NAMALWA (cell line): ENCODE results near the gene FANCL.
A peak's percentile ranks its signal among the peaks of the same experiment; 100 is the strongest.
"Not testable (repeated sequence)": the region's sequence is repeated elsewhere in the genome, so short reads cannot be mapped to it uniquely, and the experiment has no call there.

Experiments used
- DNase-seq: peaks from one replicate; pipeline ENCODE4 v3.0.0-alpha.2; 2015; ENCODE audit warnings: low spot score

The FANCL gene

GRCh38 chr2:58140508-58141072, 100.5 kb downstream of the FANCL start:
- no peak for DNase-seq

GRCh38 chr2:58138396-58139030, 102.6 kb downstream of the FANCL start:
- no peak for DNase-seq

- no peak for DNase-seq
Observed at GRCh38 chr2:58137856-58138255, 103.3 kb downstream of the FANCL start.

- no peak for DNase-seq
Observed at GRCh38 chr2:58137221-58137620, 103.9 kb downstream of the FANCL start.

GRCh38 chr2:58135861-58136260, 105.3 kb downstream of the FANCL start:
- DNase-seq, result no peak

DNA sequence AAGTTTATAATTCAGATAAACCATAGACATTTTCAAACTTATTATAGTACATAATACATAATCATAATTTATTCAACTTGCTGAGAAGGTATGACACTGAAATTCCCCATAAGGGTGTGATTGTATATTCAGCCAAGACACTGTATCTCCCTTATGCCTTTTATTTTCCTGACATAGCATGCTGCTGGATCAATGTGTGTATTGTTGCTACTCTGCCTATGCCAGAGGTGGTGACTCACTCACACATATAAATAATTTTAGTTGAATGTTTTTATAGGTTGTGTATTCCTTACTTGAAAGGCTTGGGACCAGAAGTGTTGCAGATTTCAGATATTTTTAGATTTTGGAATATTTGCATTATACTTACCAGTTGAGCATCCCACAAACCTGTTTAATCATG, 107.7 kb downstream of the FANCL start:
- DNase-seq, result no peak

GRCh38 chr2:58131191-58132011, 109.7 kb downstream of the FANCL start:
- peak; percentile 12 for DNase-seq

DNA sequence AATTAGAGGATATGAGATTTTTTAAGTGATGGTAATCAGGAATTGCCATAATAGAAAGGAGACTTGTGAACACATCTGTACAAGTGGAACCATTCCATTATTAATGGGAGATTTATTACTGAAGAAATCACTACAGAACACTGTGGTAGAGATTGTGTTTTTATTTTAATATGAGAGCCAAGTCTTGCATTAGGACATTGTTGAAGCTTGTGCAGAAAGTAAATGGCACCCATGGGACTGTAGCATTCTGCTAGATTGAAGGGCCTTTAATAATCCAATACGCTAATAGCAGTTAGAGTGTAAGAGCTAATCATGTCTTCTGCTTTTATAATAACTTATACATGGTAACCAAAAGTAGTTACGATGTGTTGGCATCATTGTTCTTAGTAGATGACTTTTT, 110.9 kb downstream of the FANCL start:
- no peak for DNase-seq

- DNase-seq, result no peak
Observed at GRCh38 chr2:58127111-58127510, 114.0 kb downstream of the FANCL start.

- DNase-seq, result no peak
Observed at GRCh38 chr2:58122540-58122939, 118.6 kb downstream of the FANCL start.

DNA sequence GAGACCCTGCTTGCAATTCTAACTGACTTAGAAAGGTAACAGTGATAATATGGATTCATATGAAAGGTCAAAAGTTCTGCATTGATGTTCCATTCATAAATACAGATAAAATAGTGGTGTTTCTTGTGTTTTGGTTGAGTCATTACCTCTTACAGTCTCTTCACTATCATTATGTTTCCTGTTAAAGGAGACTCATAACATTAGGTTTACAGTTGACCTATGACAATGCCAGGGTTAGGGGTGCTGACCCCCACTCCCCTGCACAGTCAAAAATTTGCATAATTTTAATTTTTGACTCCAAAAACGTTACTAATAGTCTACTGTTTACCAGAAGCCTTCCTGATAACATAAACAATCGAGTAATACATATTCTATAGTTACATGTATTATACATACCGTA, 119.1 kb downstream of the FANCL start:
- DNase-seq, result no peak

GRCh38 chr2:58120626-58121229, 120.4 kb downstream of the FANCL start:
- no peak for DNase-seq

DNA sequence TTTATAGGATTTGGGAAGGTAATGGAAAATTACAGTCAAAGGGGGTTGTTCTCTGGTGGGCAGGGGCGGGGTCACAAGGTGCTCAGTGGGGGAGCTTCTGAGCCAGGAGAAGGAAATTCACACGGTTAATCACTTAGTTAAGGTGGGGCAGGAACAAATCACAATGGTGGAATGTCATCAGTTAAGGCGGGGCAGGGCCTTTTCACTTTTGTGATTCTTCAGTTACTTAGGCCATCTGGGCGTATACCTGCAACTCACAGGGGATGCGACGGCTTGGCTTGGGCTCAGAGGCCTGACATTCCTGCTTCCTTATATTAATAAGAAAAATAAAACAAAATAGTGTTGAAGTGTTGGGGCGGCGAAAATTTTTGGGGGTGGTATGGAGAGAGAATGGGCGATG, 127.6 kb downstream of the FANCL start:
- DNase-seq, result not testable (repeated sequence)

DNA sequence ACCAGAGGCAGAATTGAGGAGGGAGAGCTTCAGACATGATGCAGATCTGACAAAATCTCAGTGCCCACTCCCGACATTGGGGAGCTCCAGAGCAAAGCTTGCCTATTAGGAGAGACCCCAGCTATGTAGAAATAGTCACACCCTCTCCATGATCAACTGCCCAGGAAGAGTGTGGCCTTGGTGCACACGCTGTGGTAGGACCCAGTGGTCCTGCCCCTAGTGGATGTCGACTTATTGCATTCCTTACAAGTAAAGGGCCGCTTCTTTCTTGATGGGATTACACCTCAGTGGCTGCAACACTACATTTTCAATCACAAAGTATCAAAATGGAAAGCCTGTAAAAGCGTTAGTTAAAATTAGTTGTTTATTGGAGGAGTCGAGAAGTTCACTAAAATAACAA, 130.4 kb downstream of the FANCL start:
- DNase-seq, result no peak

DNA sequence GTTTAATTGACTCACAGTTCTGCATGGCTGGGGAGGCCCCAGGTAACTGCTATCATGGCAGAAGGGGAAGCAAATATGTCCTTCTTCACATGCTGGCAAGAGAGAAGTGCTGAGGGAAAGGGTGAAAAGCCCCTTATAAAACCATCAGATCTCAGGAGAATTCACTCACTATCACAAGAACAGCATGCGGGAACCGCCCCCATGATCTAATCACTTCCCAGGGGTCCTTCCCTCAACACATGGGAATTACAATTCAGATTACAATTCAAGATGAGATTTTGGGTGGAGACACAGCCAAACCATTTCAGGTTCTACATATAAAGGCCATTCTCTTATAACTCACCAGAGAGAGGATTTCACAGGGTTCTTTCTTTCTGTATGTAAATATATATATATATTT, 131.6 kb downstream of the FANCL start:
- DNase-seq, result no peak
